ENCODE measurements around the gene ETV4. TPM values are rescaled to one million over a fixed set of nuclear protein-coding genes. Genes with fewer than 3 reads are reported as not detected.

Gene ETV4
- total and polyA plus RNA-seq, 2 of the 13 experiments (the other 11 are each of a cell fraction or from before 2014, with no cell fraction given), result 128 to 330 TPM

GRCh38 chr17:43521389-43521788 is 24.8 kb downstream of the ETV4 start:
- ChIA-PET CTCF (ENCODE audit: low intra/inter-chr PET ratio, low total read pairs) (interaction anchor here (0.8 to 2.1 kb wide), 4 partner anchors 23 to 239 kb away, joined by 4 to 18 read pairs (median 10); no protein-coding TSS in a partner anchor), POLR2A (interaction anchor here (0.9 to 23.9 kb wide), 3 partner anchors 9 to 52 kb away, joined by 3 to 1546 read pairs (median 9); partner anchors contain the start of gene ETV4)
- no peak overlapping the region for H3K4me3 ChIP-seq (replicated peaks in 1 of 3; ENCODE audit: insufficient read depth in 1 of 3, low read depth in 2 of 3, low read length in 3 of 3)
- H3K9ac ChIP-seq (ENCODE audit: insufficient read depth, low read depth, low read length), result no peak overlapping the region
- H3K9me3 ChIP-seq (ENCODE audit: low read length), result no peaks in the 10 kb centered on the region
- BruUV-seq (replicated peaks), result no TSS peak
- in situ Hi-C loops (cut with HindIII; ENCODE audit: extremely low pct_ligation_motif_present, low pct_unique_long_range_greater_than_20kb), result no loop called here
- no peak for ATAC-seq
- H2AFZ ChIP-seq (ENCODE audit: low read length), result no peak overlapping the region
- no peak for DNase-seq (ENCODE audit: low spot score)
- peaks cover 30 to 82% of the 10 kb centered on the region in 2 experiments for H3K36me3 ChIP-seq (replicated peaks in 1 of 2; ENCODE audit: control insufficient read depth in 1 of 2, insufficient read depth in 2 of 2, low read length in 2 of 2)
- H3K27ac ChIP-seq (ENCODE audit: extremely low read length, insufficient read depth, low read length), result no peak overlapping the region
- intact Hi-C loops (cut with micrococcal nuclease; ENCODE audit: unreplicated experiment), result loop anchor here (10.0 kb wide), 1 partner anchor 243 kb away; no protein-coding TSS in a partner anchor
- no peaks in the 10 kb centered on the region for H4K20me1 ChIP-seq (ENCODE audit: insufficient read depth, low read length)
- WGBS (ENCODE audit: low lambda C conversion rate), result 98% methylated on average over 4 of the region's 4 CpGs
- no peak for FAIRE-seq
- H3K79me2 ChIP-seq (ENCODE audit: insufficient read depth, low read length), result no peaks in the 10 kb centered on the region
- H3K4me1 ChIP-seq (ENCODE audit: insufficient read depth, low read length), result peaks cover 46% of the 10 kb centered on the region
- H3K27me3 ChIP-seq (ENCODE audit: control insufficient read depth in 1 of 2, insufficient read depth in 2 of 2, low read length in 2 of 2), result no peaks in the 10 kb centered on the region
- no peak overlapping the region for H3K4me2 ChIP-seq (ENCODE audit: low read depth, low read length)
- TF ChIP-seq STAG1 (CRISPR knock-in tag; IDR thresholded peaks at IDR 0.05) (no peak), MZF1 (CRISPR knock-in tag; IDR thresholded peaks at IDR 0.05; ENCODE audit: borderline replicate concordance) (no peak), MAFK (conservative IDR thresholded peaks at IDR 0.05 in 1 of 2, IDR thresholded peaks at IDR 0.05 in 1 of 2; ENCODE audit: low read length in 2 of 2) (peak; percentile 92 to 93), RFX5 (IDR thresholded peaks at IDR 0.05; ENCODE audit: low read depth, low read length) (no peak), ZKSCAN8 (CRISPR knock-in tag; IDR thresholded peaks at IDR 0.05; ENCODE audit: borderline replicate concordance) (no peak), SP2 (CRISPR knock-in tag; IDR thresholded peaks at IDR 0.05) (no peak), MEIS2 (CRISPR knock-in tag; IDR thresholded peaks at IDR 0.05) (no peak), ZNF276 (CRISPR knock-in tag; IDR thresholded peaks at IDR 0.05; ENCODE audit: low read depth) (no peak), SOX6 (IDR thresholded peaks at IDR 0.05) (no peak), SOX6 (CRISPR knock-in tag; IDR thresholded peaks at IDR 0.05) (0 out of 2 replicates have a peak, but pooled peaks have one; percentile 8), CHCHD3 (CRISPR knock-in tag; IDR thresholded peaks at IDR 0.05) (no peak), NFAT5 (CRISPR knock-in tag; IDR thresholded peaks at IDR 0.05) (no peak), CTCF (CRISPR knock-in tag; IDR thresholded peaks at IDR 0.05) (no peak), ZNF354B (CRISPR knock-in tag; IDR thresholded peaks at IDR 0.05) (no peak), ZNF503 (CRISPR knock-in tag; IDR thresholded peaks at IDR 0.05) (no peak)
